HG03159 (cell line): ENCODE measurements around the gene OSER1.

Experiments used
- ATAC-seq: cut with Tn5 transposase; IDR thresholded peaks from one replicate; pipeline ENCODE4 v1.9.1; 2021; ENCODE audit warnings: mild to moderate bottlenecking, moderate library complexity; ENCODE audit not compliant: unreplicated experiment

Gene OSER1

GRCh38 chr20:44228465-44229258 is 18.1 kb upstream of the OSER1 start:
- no peak for ATAC-seq

GRCh38 chr20:44224637-44225036 is 14.1 kb upstream of the OSER1 start:
- no peak for ATAC-seq

GRCh38 chr20:44223721-44224120 is 13.2 kb upstream of the OSER1 start:
- ATAC-seq: no peak

DNA sequence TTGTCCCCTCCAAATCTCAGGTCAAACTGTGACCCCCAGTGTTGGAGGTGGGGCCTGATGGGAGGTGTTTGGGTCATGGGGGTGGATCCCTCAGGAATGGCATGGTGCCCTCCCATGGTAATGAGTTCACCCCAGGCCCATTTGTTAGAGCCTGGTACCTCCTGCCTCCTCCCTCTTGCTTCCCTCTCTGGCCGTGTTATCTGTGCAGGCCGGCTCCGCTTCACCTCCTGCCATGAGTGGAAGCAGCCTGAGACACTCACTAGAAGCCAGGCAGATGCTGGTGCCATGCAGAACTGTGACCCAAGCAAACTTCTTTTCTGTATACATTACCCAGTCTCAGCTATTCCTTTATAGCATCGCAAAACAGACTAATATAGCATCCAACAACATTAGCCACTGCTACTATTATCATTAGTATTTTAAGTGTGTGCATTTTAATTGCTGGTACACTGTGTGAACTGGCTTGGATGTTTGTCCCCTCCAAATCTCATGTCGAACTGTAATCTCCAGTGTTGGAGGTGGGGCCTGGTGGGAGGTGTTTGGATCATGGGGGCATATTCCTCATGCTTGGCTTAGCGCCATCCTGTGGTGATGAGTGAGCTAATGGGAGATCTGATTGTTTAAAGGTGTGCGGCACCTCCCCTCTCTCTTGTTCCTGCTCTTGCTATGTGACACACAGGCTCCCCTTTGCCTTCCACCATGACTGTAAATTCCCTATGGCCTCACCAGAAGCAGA is 12.2 kb upstream of the OSER1 start:
- ATAC-seq: no peak

GRCh38 chr20:44222027-44222426 is 11.5 kb upstream of the OSER1 start:
- ATAC-seq: no peak

- no peak for ATAC-seq
Measured at GRCh38 chr20:44221368-44221954, 10.9 kb upstream of the OSER1 start.

DNA sequence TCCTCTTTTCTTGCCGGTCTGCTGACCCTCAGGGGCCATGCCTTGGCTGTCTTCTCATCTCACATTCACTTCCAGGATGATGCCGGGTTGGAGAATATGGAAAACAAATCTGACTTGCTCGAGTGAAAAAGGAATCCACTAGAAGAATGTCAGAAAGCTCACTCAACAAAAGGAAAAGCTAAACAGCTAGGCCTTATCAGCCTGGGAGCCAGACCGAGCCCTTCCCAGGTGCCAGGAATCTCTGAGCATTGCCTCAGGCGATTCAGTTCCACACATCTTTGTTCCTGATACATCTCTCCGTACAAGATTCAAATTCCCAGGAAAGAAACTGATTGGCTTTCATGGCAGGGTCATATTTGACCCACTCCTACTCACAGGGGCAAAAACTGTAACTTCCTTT is 9.2 kb upstream of the OSER1 start:
- ATAC-seq: no peak

- no peak for ATAC-seq
Measured at GRCh38 chr20:44219170-44219730, 8.7 kb upstream of the OSER1 start.

- ATAC-seq: no peak
Measured at GRCh38 chr20:44218446-44218845, 7.9 kb upstream of the OSER1 start.

DNA sequence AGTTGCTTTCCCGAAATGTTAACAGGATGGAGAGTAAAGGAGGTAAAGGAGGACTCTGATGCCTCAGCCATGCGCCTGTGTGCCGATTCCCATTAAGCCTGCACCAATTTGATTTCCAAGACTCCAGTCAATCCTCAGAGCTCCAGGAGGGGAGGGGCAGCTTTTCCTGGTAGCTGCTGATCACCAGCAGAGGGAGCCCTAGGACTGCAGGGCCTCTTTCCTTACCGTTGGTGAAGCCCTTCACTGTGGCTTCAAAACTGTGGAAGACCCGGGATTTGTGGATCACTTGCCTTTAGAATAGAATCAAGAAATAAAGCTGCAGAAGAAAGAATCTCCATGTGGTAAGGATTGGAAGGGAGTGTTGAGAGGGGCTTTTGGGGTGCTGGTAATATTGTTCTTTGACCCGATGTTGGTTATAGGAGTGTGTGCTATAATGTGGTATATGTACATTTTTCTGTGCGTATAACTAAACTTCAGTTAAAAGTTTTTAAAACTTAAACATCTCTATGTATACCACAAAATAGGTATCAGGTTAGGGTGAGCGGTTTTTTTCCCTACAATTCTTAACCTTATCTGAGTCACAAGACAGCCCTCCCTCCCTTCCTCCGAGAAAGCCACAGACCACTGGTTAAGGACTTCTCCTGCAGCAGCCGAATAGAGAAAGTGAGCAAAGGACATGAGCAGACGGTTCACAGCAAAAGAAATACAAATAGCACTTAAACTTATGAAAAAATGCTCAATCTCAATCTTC is 6.9 kb upstream of the OSER1 start:
- ATAC-seq: no peak

DNA sequence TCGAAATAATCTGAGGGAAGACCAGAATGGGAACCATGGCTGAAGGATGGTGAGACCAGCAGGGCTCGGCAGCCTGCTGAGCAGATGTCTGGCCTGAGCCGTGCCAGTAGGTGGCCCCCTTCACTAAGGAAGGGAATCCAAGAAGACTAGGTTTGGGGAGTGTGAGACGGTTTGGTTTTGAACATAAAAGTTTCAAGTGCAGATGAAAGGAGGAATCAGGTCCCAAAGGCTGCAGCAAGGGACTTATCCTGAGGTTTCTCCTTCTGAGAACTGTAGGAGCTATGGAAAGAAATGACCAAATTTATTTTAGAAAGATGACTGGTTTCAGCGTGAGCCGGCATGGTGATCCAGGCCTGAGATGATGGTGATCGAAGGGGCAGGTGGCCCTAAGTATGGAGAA is 4.6 kb upstream of the OSER1 start:
- no peak for ATAC-seq

DNA sequence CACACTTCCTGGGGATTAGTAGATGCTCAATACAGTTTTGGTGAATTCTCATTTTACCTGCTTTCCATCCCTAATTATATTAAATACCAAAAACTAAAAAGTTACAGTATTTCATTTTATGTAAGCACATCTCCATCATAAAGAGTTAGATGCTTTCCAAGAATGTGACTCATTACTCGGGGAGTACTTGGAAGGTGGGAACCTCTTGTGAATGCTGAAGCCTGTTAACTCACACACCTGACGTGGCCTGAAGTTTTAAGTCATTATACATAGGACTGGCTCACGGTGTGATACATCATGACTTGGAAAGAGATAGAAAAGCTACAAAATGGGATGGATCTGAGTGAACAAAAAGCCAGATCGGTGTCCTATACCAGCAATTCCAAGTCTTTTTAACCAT is 2.2 kb upstream of the OSER1 start:
- no peak for ATAC-seq

DNA sequence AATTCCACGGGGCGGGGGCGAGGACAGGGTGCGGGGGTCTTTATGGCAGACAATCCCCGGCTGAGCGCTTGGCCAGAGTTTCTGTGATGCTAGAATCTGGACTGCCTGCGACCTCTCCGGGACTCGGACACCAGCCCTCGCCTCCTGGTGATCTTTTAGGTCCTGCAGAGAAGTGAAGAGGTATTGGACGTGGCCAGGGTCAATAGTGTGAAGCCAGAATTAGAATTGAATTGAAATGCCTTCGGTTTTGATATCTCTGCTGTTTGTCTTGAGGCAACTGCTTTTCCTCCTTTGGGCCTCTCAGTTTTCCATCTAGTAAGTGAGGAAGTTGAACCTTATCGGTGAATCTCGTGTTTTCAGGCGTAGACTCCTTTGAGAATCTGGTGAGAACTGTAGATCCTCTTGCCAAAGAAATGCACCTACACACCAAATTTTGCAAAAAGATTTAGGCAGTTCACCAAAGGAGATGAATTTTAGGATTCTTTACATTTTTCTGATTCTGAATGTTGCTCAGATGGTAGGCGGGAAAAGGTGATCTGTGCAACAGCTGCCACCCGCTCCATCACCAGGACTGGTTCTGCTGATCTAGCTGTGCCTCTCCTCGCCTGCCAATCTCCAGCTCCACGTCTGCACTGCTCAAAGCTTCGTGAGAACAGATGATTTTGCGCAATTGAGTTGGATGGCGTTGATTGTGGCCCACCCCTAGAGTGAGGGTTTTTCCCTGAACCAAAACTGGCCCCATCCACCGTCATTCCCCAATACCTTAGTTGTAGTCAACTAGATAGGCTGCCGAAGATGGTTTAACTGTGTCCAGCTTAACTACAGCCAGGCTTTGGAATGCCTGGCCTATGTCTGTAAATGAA is 837 bp upstream of the OSER1 start:
- peak; percentile 4 for ATAC-seq

- no peak for ATAC-seq
Measured at GRCh38 chr20:44209686-44210405, 725 bp downstream of the OSER1 start.

GRCh38 chr20:44208770-44209169 is 1.8 kb downstream of the OSER1 start:
- ATAC-seq: no peak

DNA sequence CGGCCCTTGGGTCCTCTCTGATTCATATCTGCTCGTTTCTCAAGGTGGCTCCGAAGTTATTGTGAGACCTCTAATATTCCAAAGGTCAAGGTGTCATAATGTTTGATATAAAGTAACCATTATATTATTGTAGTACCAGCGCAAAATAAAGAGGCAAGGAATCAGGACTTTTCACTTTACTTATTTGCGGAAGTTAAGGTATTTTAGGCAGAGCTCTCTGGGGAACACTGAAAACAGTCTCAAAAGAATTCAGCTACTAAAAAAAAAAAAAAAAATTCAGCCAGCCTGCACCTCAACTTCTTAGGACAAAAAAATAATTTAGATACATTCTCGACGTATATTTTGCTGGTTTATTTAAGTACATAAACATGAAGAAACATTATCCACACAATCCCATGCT is 2.4 kb downstream of the OSER1 start:
- ATAC-seq: no peak

DNA sequence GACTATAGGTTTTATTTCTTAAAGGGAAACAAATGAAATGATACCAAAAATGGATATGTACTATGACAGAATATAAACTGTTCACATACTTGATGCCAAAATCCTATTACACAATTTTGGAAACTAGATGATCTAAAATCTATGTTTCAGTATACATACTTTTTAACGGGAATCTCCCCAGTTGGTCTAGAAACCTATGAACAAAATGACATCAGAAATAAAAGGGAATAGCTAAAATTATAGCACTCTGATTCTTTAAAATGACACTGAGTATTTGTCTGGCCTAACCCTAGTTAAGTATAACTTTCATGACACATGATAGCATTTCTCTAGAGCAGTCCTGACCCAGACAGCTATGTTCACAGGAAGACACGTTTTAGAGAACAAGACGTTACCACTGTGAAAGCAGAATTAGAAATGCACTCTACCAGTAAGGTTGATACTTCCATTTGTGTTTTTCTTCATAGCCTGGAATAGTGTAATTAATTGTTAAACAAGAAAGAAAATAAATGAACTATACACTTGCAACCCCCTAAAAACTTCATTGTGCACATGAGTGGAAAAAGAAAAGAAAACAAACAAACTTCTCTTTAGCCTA is 3.3 kb downstream of the OSER1 start:
- ATAC-seq: no peak

DNA sequence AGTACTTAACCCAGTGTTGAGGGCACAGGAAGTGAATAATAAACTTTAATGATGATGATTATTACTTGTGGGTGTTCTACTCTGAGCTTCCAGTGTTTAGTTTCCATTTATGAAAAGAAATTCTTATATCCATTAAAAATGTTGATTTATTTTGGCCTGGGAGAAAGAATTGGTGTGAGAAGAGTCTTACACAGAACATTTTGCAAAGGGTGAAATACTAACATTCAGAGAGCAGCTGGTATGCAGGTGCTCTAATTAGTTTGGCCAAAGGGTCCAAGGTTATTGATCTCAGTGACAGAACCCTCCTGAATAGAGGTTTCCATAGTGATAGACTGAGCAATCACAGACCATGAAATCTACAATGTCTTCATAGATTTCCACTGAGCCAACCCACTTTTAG is 4.4 kb downstream of the OSER1 start:
- ATAC-seq: no peak

GRCh38 chr20:44204832-44205215 is 5.7 kb downstream of the OSER1 start:
- no peak for ATAC-seq
